ENCODE results near the gene SLC25A24. TPM values are rescaled to one million over a fixed set of nuclear protein-coding genes. Genes with fewer than 3 reads are reported as not detected.

The SLC25A24 gene
- total RNA-seq, 1 experiment from 2014 or later, result 23.6 TPM

DNA sequence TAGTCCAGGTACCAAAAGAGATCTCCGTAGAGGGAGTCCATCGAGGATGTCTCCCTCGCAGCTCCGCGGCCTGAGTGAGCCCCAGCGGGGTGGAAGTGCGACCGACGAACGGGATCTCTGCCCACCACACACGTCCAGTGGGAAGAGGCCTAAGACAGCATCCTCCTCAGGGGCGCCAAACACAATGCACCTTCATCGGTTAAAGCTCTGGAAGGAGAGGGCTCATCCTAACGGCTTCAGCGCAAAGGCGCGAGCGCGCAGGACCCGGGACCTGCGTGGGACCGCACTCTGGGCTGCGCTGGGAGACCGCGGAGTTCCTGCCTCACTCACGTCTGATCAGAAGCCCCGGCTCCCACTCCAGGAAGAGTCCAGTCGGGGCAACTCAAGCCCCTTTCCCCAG lies 7.6 kb downstream of the SLC25A24 start:
- H3K36me3 ChIP-seq (ENCODE audit: control insufficient read depth in 1 of 2, insufficient read depth in 2 of 2, low read length in 2 of 2), result peaks cover 0 to 4% of the 10 kb centered on the region in 2 experiments; a peak in 1 of 4 replicates
- ATAC-seq (no peak), DNase-seq (ENCODE audit: low read depth, low spot score) (no peak)
- H3K27me3 ChIP-seq (ENCODE audit: insufficient read depth, low read length), result no peaks in the 10 kb centered on the region
- H3K79me2 ChIP-seq (ENCODE audit: insufficient read depth, low read length), result peaks cover 82% of the 10 kb centered on the region
- no peaks in the 10 kb centered on the region for H4K20me1 ChIP-seq (ENCODE audit: insufficient read depth)
- CTCF ChIA-PET, result no interaction called here
- no peak overlapping the region for H3K27ac ChIP-seq (ENCODE audit: low read depth, low read length)
- no peak overlapping the region for H3K4me2 ChIP-seq (ENCODE audit: low read length)
- intact Hi-C loops (cut with micrococcal nuclease), result no loop called here
- H3K4me3 ChIP-seq (replicated peaks in 1 of 2; ENCODE audit: low read depth in 1 of 2, low read length in 2 of 2), result no peak overlapping the region
- POLR2A ChIA-PET, result no interaction called here
- RAD21 ChIA-PET (ENCODE audit: low non-redundant PET in 1 of 2, low total read pairs in 2 of 2, uncharacterized antibody in 2 of 2, unreplicated experiment in 2 of 2), result no interaction called here
- no peak overlapping the region for H3K9ac ChIP-seq (ENCODE audit: low read length)
- TF ChIP-seq POLR2AphosphoS5 (IDR thresholded peaks at IDR 0.05; ENCODE audit: low read depth, low read length), result no peak
- TF ChIP-seq SIN3A (IDR thresholded peaks at IDR 0.05; ENCODE audit: low read depth), result no peak
- no peak for TF ChIP-seq FOSL1 (IDR thresholded peaks at IDR 0.05; ENCODE audit: low read depth)
- no peak for TF ChIP-seq ZFX (IDR thresholded peaks at IDR 0.05)
- no peak for TF ChIP-seq ELF1 (IDR thresholded peaks at IDR 0.05; ENCODE audit: borderline replicate concordance, low read depth)
- no peak overlapping the region for H2AFZ ChIP-seq (ENCODE audit: low read depth, low read length, poor library complexity, severe bottlenecking)
- H3K4me1 ChIP-seq (ENCODE audit: control insufficient read depth in 1 of 2, insufficient read depth in 2 of 2, low read length in 2 of 2), result no peaks in the 10 kb centered on the region
- no TSS peak for BruUV-seq (replicated peaks)
- H3K9me3 ChIP-seq (ENCODE audit: control insufficient read depth in 1 of 2, insufficient read depth in 1 of 2, low read depth in 1 of 2, low read length in 2 of 2), result no peaks in the 10 kb centered on the region
- no peaks in the 10 kb centered on the region for H3K9me2 ChIP-seq (ENCODE audit: insufficient read depth)

DNA sequence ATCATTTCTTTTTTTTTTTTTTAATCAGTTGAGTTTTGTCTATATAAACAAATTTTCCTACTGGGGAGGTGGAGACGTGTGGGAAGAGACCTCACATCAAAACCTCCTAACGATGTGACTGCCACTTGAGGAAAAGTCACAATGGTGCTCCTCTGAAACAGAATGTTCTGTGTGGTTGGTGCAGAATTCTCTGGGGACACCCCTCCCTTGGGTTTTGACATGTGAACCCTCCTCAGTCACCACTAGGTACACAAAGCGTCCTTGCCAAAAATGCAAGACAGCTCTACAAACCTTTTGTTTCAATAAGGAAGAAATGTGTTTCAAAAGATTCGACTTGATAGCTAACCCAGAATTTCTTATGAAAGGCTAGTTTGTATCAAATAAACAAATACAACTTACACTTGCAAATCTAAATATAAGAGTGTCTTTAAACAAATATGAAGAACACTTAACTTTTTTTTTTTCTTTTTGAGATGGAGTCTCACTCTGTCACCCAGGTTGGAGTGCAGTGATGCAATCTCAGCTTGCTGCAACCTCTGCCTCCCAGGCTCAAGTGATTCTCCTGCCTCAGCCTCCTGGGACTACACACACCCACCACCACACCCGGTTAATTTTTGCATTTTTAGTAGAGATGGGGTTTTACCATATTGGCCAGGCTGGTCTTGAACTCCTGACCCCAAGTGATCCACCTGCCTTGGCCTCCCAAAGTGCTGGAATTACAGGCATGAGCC lies 9.3 kb downstream of the SLC25A24 start:
- BruUV-seq (replicated peaks), result no TSS peak
- Histone ChIP-seq H3K27me3 (ENCODE audit: insufficient read depth, low read length) (no peaks in the 10 kb centered on the region), H3K27ac (ENCODE audit: low read depth, low read length) (no peak overlapping the region), H3K4me2 (ENCODE audit: low read length) (no peak overlapping the region), H3K4me1 (ENCODE audit: control insufficient read depth in 1 of 2, insufficient read depth in 2 of 2, low read length in 2 of 2) (no peaks in the 10 kb centered on the region), H3K79me2 (ENCODE audit: insufficient read depth, low read length) (peaks cover 80% of the 10 kb centered on the region), H3K9ac (ENCODE audit: low read length) (no peak overlapping the region), H3K36me3 (ENCODE audit: control insufficient read depth in 1 of 2, insufficient read depth in 2 of 2, low read length in 2 of 2) (no peaks in the 10 kb centered on the region; a peak in 1 of 4 replicates), H3K9me2 (ENCODE audit: insufficient read depth) (no peaks in the 10 kb centered on the region), H2AFZ (ENCODE audit: low read depth, low read length, poor library complexity, severe bottlenecking) (no peak overlapping the region), H4K20me1 (ENCODE audit: insufficient read depth) (no peaks in the 10 kb centered on the region), H3K9me3 (ENCODE audit: control insufficient read depth in 1 of 2, insufficient read depth in 1 of 2, low read depth in 1 of 2, low read length in 2 of 2) (no peaks in the 10 kb centered on the region), H3K4me3 (replicated peaks in 1 of 2; ENCODE audit: low read depth in 1 of 2, low read length in 2 of 2) (no peak overlapping the region)
- CTCF ChIA-PET, result no interaction called here
- intact Hi-C loops (cut with micrococcal nuclease), result no loop called here
- RAD21 ChIA-PET (ENCODE audit: low non-redundant PET in 1 of 2, low total read pairs in 2 of 2, uncharacterized antibody in 2 of 2, unreplicated experiment in 2 of 2), result no interaction called here
- DNase-seq (ENCODE audit: low read depth, low spot score), result no peak
- TF ChIP-seq SRF (IDR thresholded peaks at IDR 0.05; ENCODE audit: low read depth), result no peak
- no peak for TF ChIP-seq POLR2AphosphoS5 (IDR thresholded peaks at IDR 0.05; ENCODE audit: low read depth, low read length)
- no peak for TF ChIP-seq RAD21 (IDR thresholded peaks at IDR 0.05; ENCODE audit: low read depth)
- TF ChIP-seq TCF7L2 (IDR thresholded peaks at IDR 0.05; ENCODE audit: borderline replicate concordance, extremely low read depth, insufficient read depth, insufficient read length), result no peak
- TF ChIP-seq SIN3A (IDR thresholded peaks at IDR 0.05; ENCODE audit: low read depth), result no peak
- TF ChIP-seq EZH2phosphoT487 (IDR thresholded peaks at IDR 0.05; ENCODE audit: borderline replicate concordance), result no peak
- no peak for TF ChIP-seq CBX3 (IDR thresholded peaks at IDR 0.05; ENCODE audit: low read depth)
- no peak for TF ChIP-seq FOSL1 (IDR thresholded peaks at IDR 0.05; ENCODE audit: low read depth)
- no peak for TF ChIP-seq ZNF274 (IDR thresholded peaks at IDR 0.05; ENCODE audit: low read depth, low read length)
- no peak for TF ChIP-seq JUND (IDR thresholded peaks at IDR 0.05)
- ATAC-seq, result no peak
- POLR2A ChIA-PET, result no interaction called here
